Loucy (cell line): ENCODE measurements around the gene ATF7.

ENCODE experiments used
- CTCF ChIP-seq: fragments of 200-600 bp; sonication (generic); conservative IDR thresholded peaks from 2 replicates; pipeline ENCODE4 v1.5.1; 2014; ENCODE audit warnings: mild to moderate bottlenecking, antibody characterized with exemption, low read length
- EZH2phosphoT487 ChIP-seq: fragments of 200-600 bp; IDR thresholded peaks from 2 replicates; pipeline ENCODE4 v1.6.1; 2018; ENCODE audit warnings: antibody characterized with exemption, mild to moderate bottlenecking, moderate library complexity, borderline replicate concordance

- TF ChIP-seq CTCF (no peak), EZH2phosphoT487 (no peak)
These were observed 36.8 kb downstream of the ATF7 start for GRCh38 chr12:53589423-53589822.
